ENCODE measurements around the gene CLPTM1L.

DNA sequence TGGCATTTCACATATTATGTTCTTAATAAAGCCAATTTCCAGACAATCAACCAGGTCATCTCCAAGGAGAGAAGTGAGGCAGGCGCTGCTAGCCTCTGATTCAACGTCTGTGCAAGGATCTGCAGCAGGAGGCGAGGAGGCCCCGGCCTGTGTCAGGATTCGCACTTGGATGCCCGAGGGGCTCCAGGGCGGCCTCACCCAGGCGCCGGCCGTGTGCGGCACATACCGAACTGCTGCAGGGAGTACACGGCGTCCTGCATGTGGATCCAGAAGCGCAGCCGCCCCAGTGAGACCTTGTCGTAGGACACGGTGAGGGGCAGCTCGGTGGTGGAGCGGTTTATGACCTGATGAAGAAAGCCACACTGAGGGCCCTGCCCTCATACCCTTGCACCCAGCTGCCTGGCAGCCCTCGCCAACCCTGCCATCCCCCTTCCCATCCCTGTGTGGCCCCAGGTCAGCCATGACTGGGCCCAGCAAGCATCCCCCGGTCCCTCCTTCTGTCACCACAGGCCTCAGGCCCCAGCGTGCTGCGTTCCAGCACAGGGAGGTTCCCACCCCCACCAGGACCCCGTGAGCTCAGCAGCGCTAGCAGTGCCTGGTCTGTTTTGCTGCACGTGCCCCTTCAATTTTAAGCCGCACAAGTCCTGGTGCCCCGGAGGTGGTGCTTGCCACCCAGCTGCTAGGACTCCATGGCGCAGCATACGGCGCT, 9.9 kb downstream of the CLPTM1L start:
- TF ChIP-seq, protein P1, sequence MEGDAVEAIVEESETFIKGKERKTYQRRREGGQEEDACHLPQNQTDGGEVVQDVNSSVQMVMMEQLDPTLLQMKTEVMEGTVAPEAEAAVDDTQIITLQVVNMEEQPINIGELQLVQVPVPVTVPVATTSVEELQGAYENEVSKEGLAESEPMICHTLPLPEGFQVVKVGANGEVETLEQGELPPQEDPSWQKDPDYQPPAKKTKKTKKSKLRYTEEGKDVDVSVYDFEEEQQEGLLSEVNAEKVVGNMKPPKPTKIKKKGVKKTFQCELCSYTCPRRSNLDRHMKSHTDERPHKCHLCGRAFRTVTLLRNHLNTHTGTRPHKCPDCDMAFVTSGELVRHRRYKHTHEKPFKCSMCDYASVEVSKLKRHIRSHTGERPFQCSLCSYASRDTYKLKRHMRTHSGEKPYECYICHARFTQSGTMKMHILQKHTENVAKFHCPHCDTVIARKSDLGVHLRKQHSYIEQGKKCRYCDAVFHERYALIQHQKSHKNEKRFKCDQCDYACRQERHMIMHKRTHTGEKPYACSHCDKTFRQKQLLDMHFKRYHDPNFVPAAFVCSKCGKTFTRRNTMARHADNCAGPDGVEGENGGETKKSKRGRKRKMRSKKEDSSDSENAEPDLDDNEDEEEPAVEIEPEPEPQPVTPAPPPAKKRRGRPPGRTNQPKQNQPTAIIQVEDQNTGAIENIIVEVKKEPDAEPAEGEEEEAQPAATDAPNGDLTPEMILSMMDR (IDR thresholded peaks at IDR 0.05): no peak
- TF ChIP-seq POLR2A (IDR thresholded peaks at IDR 0.05): no peak

All from adrenal gland (tissue), 5 donors.